Esophagus squamous epithelium (tissue), 5 donors: ENCODE measurements around the gene RGS10. TPM values are rescaled to one million over a fixed set of nuclear protein-coding genes. Genes with fewer than 3 reads are reported as not detected.

ENCODE experiments used
- DNase-seq: peaks from one replicate; lab custom pipeline; 2025; lab: John Stamatoyannopoulos, UW
- H3K27ac ChIP-seq, 4 donors: fragments of 200-600 bp; sonication (generic); one replicate each; pipeline ENCODE4 v1.5.1; 2016 to 2019; ENCODE audit warnings: mild to moderate bottlenecking in 1 of 4
- H3K27me3 ChIP-seq, 4 donors: fragments of 200-600 bp; sonication (generic); 1 replicate in 3 of 4; 2 replicates in 1 of 4; pipeline versions ENCODE4 v1.5.1 to v1.6.0; 2017 to 2021; ENCODE audit warnings: antibody characterized with exemption in 1 of 4
- H3K36me3 ChIP-seq, 3 donors: fragments of 200-600 bp; sonication (generic); one replicate each; pipeline ENCODE4 v1.5.1; 2016 to 2019
- H3K4me1 ChIP-seq, 3 donors: fragments of 200-600 bp; sonication (generic); one replicate each; pipeline ENCODE4 v1.5.1; 2017 to 2019
- H3K4me3 ChIP-seq, 4 donors: fragments of 200-600 bp; sonication (generic); 1 replicate in 3 of 4; 2 replicates in 1 of 4; pipeline ENCODE4 v1.5.1; 2016 to 2019; ENCODE audit warnings: mild to moderate bottlenecking in 2 of 4, moderate library complexity in 1 of 4
- H3K9me3 ChIP-seq, 3 donors: fragments of 200-600 bp; sonication (generic); one replicate each; pipeline ENCODE4 v1.5.1; 2016 to 2019
- POLR2A ChIP-seq, 4 donors: fragments of 450-650 bp; IDR thresholded peaks; one replicate each; pipeline ENCODE4 v1.6.1; 2017; ENCODE audit warnings: antibody characterized with exemption in 4 of 4, mild to moderate bottlenecking in 4 of 4, moderate library complexity in 3 of 4
- WGBS, 2 donors: methylation state at CpG; one replicate each; pipeline ENCODE4 v1.1.5; 2018; 5-methylcytosine and 5-hydroxymethylcytosine counted together
- intact Hi-C: fragments of 100-400 bp; cut with DNase I; formaldehyde crosslinking; loops from one replicate; pipeline ENCODE4 v1.15.0; 2022
- total RNA-seq, 4 donors: library from RNA; depleted of rRNA; stranded (reverse); fragments of >200 nt; gene quantifications; one replicate each; pipeline ENCODE4 v1.1.0, GENCODE V29; 2016
- TF ChIP-seq, protein P1 (sequence below), 6 experiments: fragments of 450-650 bp in 4 of 6; fragments of 200-600 bp in 2 of 6; sonication (generic) in 2 of 6; IDR thresholded peaks; one replicate each; pipeline ENCODE4 v1.5.1; 2016 to 2019; ENCODE audit warnings: antibody characterized with exemption in 6 of 6, mild to moderate bottlenecking in 4 of 6, moderate library complexity in 4 of 6
- donor health status: DM: yes; HTN: yes; CAD: no.

Gene RGS10
- total RNA-seq, 4 donors from 2014 or later = 25.5 to 55.8 (median 43.9) TPM

GRCh38 chr10:119483839-119484238 lies 58.7 kb downstream of the RGS10 start:
- WGBS, 2 donors = 70 to 84% methylated on average over 8 to 9 of the region's 9 CpGs
- Histone ChIP-seq H3K4me3 (no peak overlapping the region), H3K36me3 (no peaks in the 10 kb centered on the region), H3K27ac (no peak overlapping the region), H3K4me1 (peaks cover 0 to 8% (median 2%) of the 10 kb centered on the region in 3 donors), H3K9me3 (no peaks in the 10 kb centered on the region), H3K27me3 (no peaks in the 10 kb centered on the region)
- DNase-seq = no peak
- intact Hi-C loops = no loop called here
- TF ChIP-seq, protein P1, sequence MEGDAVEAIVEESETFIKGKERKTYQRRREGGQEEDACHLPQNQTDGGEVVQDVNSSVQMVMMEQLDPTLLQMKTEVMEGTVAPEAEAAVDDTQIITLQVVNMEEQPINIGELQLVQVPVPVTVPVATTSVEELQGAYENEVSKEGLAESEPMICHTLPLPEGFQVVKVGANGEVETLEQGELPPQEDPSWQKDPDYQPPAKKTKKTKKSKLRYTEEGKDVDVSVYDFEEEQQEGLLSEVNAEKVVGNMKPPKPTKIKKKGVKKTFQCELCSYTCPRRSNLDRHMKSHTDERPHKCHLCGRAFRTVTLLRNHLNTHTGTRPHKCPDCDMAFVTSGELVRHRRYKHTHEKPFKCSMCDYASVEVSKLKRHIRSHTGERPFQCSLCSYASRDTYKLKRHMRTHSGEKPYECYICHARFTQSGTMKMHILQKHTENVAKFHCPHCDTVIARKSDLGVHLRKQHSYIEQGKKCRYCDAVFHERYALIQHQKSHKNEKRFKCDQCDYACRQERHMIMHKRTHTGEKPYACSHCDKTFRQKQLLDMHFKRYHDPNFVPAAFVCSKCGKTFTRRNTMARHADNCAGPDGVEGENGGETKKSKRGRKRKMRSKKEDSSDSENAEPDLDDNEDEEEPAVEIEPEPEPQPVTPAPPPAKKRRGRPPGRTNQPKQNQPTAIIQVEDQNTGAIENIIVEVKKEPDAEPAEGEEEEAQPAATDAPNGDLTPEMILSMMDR (IDR thresholded peaks at IDR 0.05) = no peak
- no peak for TF ChIP-seq POLR2A (IDR thresholded peaks at IDR 0.05)

GRCh38 chr10:119483001-119483400 lies 59.5 kb downstream of the RGS10 start:
- no peak overlapping the region for H3K4me3 ChIP-seq
- no peaks in the 10 kb centered on the region for H3K9me3 ChIP-seq
- TF ChIP-seq, protein P1 (IDR thresholded peaks at IDR 0.05) = no peak
- no peak for TF ChIP-seq POLR2A (IDR thresholded peaks at IDR 0.05)
- H3K27ac ChIP-seq = no peak overlapping the region
- H3K4me1 ChIP-seq = peaks cover 0 to 12% (median 5%) of the 10 kb centered on the region in 3 donors
- DNase-seq = no peak
- no peaks in the 10 kb centered on the region for H3K36me3 ChIP-seq
- WGBS, 2 donors = 85 to 92% methylated on average over 5 to 6 of the region's 6 CpGs
- H3K27me3 ChIP-seq = no peaks in the 10 kb centered on the region
- intact Hi-C loops = no loop called here

DNA sequence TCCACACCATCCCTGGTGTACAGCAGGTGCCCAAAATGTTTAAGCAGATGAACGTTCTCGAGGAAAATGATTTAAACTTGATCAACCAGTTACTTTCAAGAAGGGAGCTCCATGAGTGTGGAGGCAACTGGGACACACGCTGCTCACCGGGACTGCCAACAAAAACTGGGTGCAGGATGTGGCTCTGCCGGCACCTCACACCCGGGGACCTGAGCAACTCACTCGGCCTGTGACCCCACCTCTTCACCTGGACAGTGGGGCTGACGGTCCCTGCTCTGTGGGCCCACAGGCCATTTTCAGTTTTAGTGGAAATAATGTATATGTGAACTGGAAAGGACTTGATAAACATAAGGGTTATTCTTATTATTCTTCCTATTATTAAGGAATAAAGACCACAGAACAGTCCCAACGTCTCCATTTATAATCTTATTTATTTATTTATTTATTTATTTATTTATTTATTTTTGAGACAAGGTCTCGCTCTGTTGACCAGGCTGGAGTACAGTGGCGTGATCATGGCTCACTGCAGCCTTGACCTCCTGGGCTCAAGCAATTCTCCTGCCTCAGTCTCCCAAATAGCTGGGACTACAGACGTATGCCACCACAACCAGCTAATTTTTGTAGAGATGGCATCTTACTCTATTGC lies 60.6 kb downstream of the RGS10 start:
- H3K9me3 ChIP-seq = no peaks in the 10 kb centered on the region
- no peak overlapping the region for H3K27ac ChIP-seq
- intact Hi-C loops = no loop called here
- no peaks in the 10 kb centered on the region for H3K27me3 ChIP-seq
- DNase-seq = no peak
- TF ChIP-seq, protein P1 (IDR thresholded peaks at IDR 0.05) = no peak
- TF ChIP-seq POLR2A (IDR thresholded peaks at IDR 0.05) = no peak
- H3K4me1 ChIP-seq = peaks cover 0 to 12% (median 5%) of the 10 kb centered on the region in 3 donors
- H3K36me3 ChIP-seq = no peaks in the 10 kb centered on the region
- no peak overlapping the region for H3K4me3 ChIP-seq
- 81 to 90% methylated on average over 12 of the region's 12 CpGs for WGBS, 2 donors

- TF ChIP-seq POLR2A (IDR thresholded peaks at IDR 0.05) = no peak
- TF ChIP-seq, protein P1 (IDR thresholded peaks at IDR 0.05) = no peak
- peaks cover 0 to 5% (median 0%) of the 10 kb centered on the region in 4 donors for H3K27me3 ChIP-seq
- no peak overlapping the region for H3K27ac ChIP-seq
- H3K4me3 ChIP-seq = no peak overlapping the region
- no peak for DNase-seq
- intact Hi-C loops = no loop called here
- no peaks in the 10 kb centered on the region for H3K9me3 ChIP-seq
- WGBS, 2 donors = 23 to 30% methylated on average over 4 of the region's 4 CpGs
- H3K4me1 ChIP-seq = peaks cover 0 to 12% (median 5%) of the 10 kb centered on the region in 3 donors
- no peaks in the 10 kb centered on the region for H3K36me3 ChIP-seq
Measured at GRCh38 chr10:119480667-119481066, 61.9 kb downstream of the RGS10 start.

DNA sequence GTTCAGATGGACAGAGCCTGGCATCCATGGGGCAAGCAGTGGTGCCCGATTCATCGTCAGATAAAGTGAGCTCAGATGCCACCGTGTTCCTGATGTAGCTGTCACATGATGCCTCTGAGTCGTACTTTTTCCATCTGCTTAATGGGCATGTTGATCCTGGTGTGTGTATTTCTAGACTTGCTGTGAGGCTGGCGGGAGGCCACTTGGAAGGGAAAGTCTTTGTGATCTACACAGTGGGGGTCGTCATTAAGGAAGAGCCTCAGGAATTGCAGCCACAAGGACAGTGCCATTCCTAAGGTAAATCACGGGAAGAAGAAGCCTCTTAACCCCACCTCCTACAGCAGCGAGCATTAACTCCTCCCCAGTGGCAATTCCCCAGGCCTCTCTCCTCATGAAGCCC lies 63.0 kb downstream of the RGS10 start:
- WGBS, 2 donors = 40 to 43% methylated on average over 6 to 8 of the region's 8 CpGs
- H3K27me3 ChIP-seq = peaks cover 0 to 5% (median 0%) of the 10 kb centered on the region in 4 donors
- no peaks in the 10 kb centered on the region for H3K36me3 ChIP-seq
- H3K9me3 ChIP-seq = no peaks in the 10 kb centered on the region
- no peak for DNase-seq
- intact Hi-C loops = no loop called here
- no peak overlapping the region for H3K4me3 ChIP-seq
- H3K27ac ChIP-seq = no peak overlapping the region
- H3K4me1 ChIP-seq = peaks cover 0 to 12% (median 5%) of the 10 kb centered on the region in 3 donors
- TF ChIP-seq, protein P1 (IDR thresholded peaks at IDR 0.05) = no peak
- TF ChIP-seq POLR2A (IDR thresholded peaks at IDR 0.05) = no peak
